Coronary artery (tissue), 2 donors: Measurements from ENCODE around the gene CFAP65.

ENCODE experiments used
- DNase-seq: peaks from one replicate; pipeline ENCODE4 v3.0.0-alpha.2; 2017; ENCODE audit warnings: low spot score
- H3K27ac ChIP-seq, 2 donors: fragments of 200-600 bp; sonication (generic); one replicate each; pipeline ENCODE4 v1.5.1; 2016 to 2019
- H3K4me3 ChIP-seq: fragments of 200-600 bp; sonication (generic); 2 replicates; pipeline ENCODE4 v1.5.1; 2016; ENCODE audit warnings: mild to moderate bottlenecking, moderate library complexity
- CTCF ChIP-seq: fragments of 200-600 bp; sonication (generic); IDR thresholded peaks from one replicate; pipeline ENCODE4 v1.5.1; 2019; ENCODE audit warnings: antibody characterized with exemption

Gene CFAP65

GRCh38 chr2:218963601-218964000 is 77.7 kb downstream of the CFAP65 start:
- no peak for TF ChIP-seq CTCF
- DNase-seq: no peak
- H3K4me3 ChIP-seq: no peak overlapping the region
- H3K27ac ChIP-seq: no peak overlapping the region

- TF ChIP-seq CTCF: no peak
- DNase-seq: no peak
- peak overlapping the region; percentile 32 for H3K4me3 ChIP-seq
- no peak overlapping the region for H3K27ac ChIP-seq
These were observed 78.3 kb downstream of the CFAP65 start for GRCh38 chr2:218962859-218963492.

GRCh38 chr2:218961651-218962570 is 79.4 kb downstream of the CFAP65 start:
- no peak for TF ChIP-seq CTCF
- DNase-seq: no peak
- H3K27ac ChIP-seq: no peak overlapping the region
- no peak overlapping the region for H3K4me3 ChIP-seq

GRCh38 chr2:218961229-218961628 is 80.1 kb downstream of the CFAP65 start:
- Histone ChIP-seq H3K27ac (no peak overlapping the region), H3K4me3 (no peak overlapping the region)
- no peak for TF ChIP-seq CTCF
- DNase-seq: no peak

GRCh38 chr2:218960309-218961165 is 80.8 kb downstream of the CFAP65 start:
- no peak for DNase-seq
- TF ChIP-seq CTCF: no peak
- Histone ChIP-seq H3K4me3 (peak overlapping the region; percentile 62), H3K27ac (no peak overlapping the region)

- H3K27ac ChIP-seq: no peak overlapping the region
- TF ChIP-seq CTCF: no peak
- DNase-seq: no peak
- peak overlapping the region; percentile 62 for H3K4me3 ChIP-seq
These were observed 81.5 kb downstream of the CFAP65 start for GRCh38 chr2:218959761-218960308.
